ENCODE measurements around the gene EFCAB10.
"Not testable (repeated sequence)": the region's sequence is repeated elsewhere in the genome, so short reads cannot be mapped to it uniquely, and the experiment has no call there.

EFCAB10 gene

DNA sequence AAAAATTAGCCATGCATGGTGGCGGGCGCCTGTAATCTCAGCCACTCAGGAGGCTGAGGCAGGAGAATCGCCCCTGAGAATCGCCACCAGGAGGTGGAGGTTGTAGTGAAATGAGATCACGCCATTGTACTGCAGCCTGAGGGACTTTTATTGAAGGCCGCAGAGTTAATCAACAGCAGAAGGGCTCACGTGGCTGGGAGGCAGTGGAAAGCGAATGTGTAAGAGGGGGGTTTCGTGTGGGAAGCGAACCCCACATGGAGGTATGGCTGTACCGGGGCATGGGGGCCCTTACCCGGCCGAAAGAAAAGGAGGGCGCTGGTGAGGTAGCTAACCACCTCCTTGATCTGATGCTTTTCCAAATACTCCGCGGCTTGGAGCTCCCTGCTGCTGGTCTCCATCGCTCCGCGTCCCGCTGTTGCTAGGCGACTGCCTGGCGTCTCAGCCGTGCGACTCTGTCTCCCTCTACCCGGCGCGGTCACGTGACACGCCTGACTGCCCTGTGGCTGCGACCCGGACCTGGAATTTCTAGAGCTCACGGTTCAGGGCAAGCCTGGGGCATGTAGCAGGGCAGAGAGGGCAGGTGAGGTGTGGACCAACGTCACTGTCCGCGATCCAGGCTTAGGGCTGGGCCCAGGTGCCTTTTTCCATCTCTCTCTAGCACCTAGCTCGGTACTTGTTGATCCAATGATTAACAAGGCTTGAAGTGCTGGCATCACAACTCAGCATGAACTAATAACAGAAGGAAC, at the start of gene EFCAB10:
Gene EFCAB10 (minus strand): TSS at position 428 of the 746 bp plus-strand sequence. CDS start 30 bp downstream, at position 398.
- DNase-seq, result peak; percentile 95

DNA sequence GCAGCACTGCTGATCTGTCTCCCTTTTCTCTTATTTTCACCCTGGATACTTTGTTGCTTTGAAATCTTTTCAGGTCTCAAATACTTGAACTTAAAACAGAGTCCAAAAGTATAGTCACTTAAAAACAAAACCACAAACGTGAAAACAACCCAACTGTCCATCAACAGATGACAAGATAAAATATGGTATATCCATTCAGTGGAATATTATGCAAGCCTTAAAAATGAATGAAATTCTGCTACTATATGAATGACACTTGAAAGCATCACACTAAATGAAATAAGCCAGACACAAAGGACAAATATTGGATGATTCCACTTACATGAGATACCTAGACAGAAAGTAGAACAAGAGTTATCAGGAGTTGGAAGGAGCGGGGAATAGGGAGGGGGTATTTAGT, 44.7 kb upstream of the EFCAB10 start:
- DNase-seq, result no peak

- no peak for DNase-seq
Observed at GRCh38 chr7:105623906-105624305, 42.6 kb upstream of the EFCAB10 start.

- DNase-seq, result no peak
Observed at GRCh38 chr7:105623378-105623777, 42.1 kb upstream of the EFCAB10 start.

GRCh38 chr7:105622106-105622731, 40.9 kb upstream of the EFCAB10 start:
- no peak for DNase-seq

GRCh38 chr7:105621617-105622016, 40.3 kb upstream of the EFCAB10 start:
- DNase-seq, result no peak

- no peak for DNase-seq
Observed at GRCh38 chr7:105621176-105621575, 39.9 kb upstream of the EFCAB10 start.

GRCh38 chr7:105619590-105619989, 38.3 kb upstream of the EFCAB10 start:
- DNase-seq, result no peak

DNA sequence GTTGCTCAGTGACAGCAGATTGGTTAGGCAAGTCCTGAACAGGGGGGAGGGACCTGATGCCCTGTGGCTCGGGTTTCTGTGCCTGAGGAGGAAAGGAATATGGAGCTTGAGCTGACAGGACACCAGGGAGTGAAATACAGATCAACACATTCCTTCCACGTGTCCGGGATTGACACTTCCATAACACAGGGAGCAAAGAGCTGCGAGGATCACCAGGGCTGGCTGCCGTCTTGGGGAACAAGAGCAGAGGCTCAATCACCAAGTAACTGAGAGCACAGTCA, 36.7 kb upstream of the EFCAB10 start:
- no peak for DNase-seq

GRCh38 chr7:105617280-105618015, 36.2 kb upstream of the EFCAB10 start:
- no peak for DNase-seq

- DNase-seq, result no peak
Observed at GRCh38 chr7:105614341-105614840, 33.1 kb upstream of the EFCAB10 start.

DNA sequence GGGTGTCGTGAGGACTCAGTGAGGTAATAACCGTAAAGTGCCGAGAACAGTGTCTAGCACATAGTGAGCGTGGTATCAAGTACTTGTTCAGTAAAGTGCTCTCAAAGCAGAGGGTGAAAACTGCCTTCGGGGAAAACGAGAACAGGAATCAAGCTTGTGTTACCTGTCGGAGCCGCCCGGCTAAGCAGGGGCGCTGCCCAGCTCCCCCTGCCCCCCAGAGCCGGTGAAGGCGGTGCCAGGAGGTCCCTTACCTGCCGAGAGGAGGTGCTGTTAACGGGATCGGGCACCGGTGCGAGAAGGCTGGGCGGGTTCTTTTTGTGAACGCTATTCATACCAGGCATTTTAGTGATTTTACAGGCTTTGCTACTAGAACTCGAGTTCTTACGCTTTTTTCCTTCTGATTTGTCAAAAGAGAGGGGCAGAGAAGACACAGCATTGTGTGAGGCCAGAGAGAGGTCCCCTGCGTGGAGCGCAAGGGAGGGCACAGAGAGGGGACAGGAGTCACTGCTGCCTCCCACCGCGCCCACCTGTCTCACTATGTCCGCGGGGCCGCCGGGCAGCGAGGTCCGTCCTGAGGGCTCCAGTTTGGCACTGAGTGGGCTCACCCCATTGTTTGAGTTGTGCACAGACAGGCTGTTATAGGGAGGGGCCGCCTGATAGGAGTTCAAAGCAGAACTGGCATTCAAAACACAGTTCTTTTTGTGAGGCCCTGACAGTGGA, 32.5 kb upstream of the EFCAB10 start:
- DNase-seq, result no peak

DNA sequence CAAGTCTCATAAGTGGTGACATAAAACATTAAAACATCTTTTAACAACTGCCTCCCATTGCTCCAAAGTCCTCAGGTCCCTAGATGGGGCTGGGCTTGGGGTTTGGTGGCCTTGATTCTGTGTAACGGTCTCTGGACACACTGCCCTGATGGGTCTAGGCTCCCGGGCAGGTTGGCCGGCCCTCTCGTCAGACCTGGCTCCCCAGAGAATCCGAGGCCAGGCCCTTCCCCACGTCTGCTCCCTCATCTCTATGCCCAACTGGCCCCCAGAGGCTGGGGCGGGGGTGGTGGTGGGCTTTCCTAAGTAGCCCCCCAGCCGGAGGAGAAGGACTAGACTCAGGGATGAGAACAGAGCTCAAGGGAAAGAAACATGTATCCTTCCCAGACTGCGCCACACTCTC, 31.5 kb upstream of the EFCAB10 start:
- DNase-seq, result no peak

DNA sequence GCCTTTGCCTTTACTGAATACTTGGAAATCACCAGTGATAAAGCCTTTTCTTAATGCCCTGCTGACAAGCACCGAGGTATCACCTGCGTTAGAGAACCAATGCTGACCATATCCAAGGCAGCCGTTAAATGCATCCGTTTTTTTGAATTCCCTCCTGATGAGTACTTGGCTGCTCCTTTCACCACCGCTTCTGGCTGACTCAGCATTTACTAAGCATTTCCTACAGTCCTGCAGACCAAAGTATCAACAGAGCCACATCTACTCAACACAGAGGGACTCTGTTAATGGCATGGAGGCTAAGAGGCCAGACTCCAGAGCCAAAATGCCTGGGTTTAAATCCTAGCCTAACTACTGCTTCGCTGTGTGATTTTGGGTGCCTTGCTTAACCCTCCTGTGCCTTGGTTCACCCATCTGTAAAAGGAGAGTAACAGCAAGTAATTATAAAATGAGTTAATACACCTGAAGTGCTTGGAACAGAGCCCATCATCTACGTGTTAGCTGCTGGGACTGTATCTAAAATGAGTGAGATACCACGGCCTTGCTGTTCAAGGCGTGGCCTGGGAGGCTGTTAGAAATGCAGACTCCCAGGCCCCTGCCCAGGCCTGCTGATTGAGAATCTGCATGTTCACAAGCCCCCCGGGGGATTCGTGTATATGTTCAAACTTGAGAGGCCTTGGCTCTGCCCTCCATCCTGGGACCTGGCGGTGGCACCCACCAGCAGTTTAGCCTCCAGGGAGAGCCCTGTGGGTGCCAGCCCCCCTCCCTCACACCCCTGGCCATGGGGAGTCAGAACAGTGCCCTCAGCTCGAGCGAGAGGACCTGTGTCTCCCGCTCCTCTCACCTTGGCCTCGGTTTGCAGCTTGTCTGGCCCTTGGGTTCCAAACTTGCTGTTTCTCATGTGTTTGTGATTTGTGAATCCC, 30.8 kb upstream of the EFCAB10 start:
- DNase-seq, result no peak

DNA sequence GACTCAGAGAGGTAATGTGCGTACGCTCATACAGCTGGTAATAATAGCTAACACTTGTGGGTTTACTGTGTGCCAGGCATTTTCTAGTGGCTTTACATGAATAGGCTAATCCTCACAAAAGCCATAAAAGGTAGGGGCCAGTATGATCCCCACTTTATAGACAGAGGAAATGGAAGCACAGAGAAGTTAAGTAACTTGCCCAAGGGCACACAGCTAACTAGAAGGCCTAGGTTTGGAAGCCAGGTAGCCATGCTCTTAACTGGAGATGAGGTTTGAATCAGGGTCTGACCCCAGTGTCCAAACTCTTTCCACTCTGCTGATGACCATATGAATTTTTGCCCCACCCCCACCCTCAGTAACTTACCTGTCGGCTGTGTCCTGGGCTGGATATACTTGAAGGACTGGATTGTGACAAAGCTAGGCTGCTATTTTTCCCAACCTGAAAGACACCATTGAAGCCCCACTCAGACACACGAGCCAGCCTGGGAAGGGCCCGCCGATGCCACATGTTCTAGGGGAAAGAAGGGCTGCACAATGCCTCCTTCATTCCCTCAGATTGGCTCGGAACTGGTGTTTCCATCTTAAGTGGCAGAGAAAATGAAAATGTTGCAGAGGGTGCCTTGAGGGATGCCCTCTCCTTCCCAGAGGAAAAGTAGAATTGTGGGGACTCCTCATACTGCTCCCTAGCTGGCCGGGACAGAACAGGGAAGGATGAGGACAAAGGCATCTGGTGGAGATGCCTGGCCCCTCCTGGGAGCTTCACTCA, 29.1 kb upstream of the EFCAB10 start:
- DNase-seq, result no peak

GRCh38 chr7:105602325-105603305, 21.3 kb upstream of the EFCAB10 start:
- DNase-seq, result no peak

GRCh38 chr7:105600720-105601550, 19.6 kb upstream of the EFCAB10 start:
- no peak for DNase-seq

DNA sequence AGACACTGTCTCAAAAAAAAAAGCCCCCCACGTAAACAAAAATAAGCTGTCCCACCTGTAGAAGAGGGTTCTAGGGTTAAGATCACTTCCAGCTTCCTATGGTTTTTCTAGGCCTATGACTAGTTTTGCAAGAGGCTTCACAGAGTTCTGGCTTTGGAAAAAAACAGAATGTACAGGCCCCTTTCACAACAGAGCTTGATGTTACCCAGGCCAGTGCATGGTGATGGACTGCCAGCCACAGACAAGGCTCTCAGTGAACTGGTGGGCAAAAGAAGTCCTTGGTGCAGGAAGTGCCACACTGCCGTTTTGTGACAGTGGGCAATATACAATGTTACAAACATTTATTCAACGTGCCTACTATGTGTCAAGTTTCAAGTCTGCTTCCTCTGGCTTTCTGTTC, 18.3 kb upstream of the EFCAB10 start:
- DNase-seq, result no peak

DNA sequence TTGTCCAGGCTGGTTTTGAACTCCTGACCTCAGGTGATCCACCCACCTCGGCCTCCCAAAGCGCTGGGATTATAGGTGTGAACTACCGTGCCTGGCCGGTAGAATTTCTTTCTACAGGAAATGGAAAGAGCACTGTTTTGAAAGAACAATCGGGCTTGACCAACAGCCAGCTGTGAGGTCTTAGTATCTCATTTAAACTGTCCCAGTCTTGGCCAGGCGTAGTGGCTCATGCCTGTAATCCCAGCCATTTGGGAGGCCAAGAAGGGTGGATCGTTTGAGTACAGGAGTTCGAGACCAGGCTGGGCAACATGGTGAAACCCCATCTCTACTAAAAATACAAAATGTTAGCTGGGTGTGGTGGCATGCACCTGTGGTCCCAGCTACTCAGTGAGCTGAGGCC, 17.8 kb upstream of the EFCAB10 start:
- DNase-seq, result not testable (repeated sequence)
